Measurements from ENCODE around the gene EPHA8. TPM values are rescaled to one million over a fixed set of nuclear protein-coding genes. Genes with fewer than 3 reads are reported as not detected.

EPHA8 gene
- total RNA-seq, 1 donor from 2014 or later = not detected

- no peak for DNase-seq (ENCODE audit: low read depth, low spot score)
- no peaks in the 10 kb centered on the region for H3K36me3 Mint-ChIP-seq (ENCODE audit: low read depth)
- no peak overlapping the region for H3K27ac Mint-ChIP-seq (ENCODE audit: unreplicated experiment)
- no peaks in the 10 kb centered on the region for H3K9me3 Mint-ChIP-seq
- no peak overlapping the region for H3K4me3 Mint-ChIP-seq
- no peak for TF ChIP-seq CTCF (conservative IDR thresholded peaks at IDR 0.05)
- H3K4me1 Mint-ChIP-seq = no peaks in the 10 kb centered on the region
- H3K27me3 Mint-ChIP-seq (ENCODE audit: low read depth) = peaks cover 12% of the 10 kb centered on the region
Observed at GRCh38 chr1:22585471-22585870, 22.2 kb downstream of the EPHA8 start.

GRCh38 chr1:22586356-22587130, 23.3 kb downstream of the EPHA8 start:
- TF ChIP-seq CTCF (conservative IDR thresholded peaks at IDR 0.05) = no peak
- Mint-ChIP-seq H3K9me3 (no peaks in the 10 kb centered on the region), H3K27ac (ENCODE audit: unreplicated experiment) (no peak overlapping the region), H3K4me3 (no peak overlapping the region), H3K27me3 (ENCODE audit: low read depth) (peaks cover 21% of the 10 kb centered on the region), H3K4me1 (no peaks in the 10 kb centered on the region), H3K36me3 (ENCODE audit: low read depth) (no peaks in the 10 kb centered on the region)
- DNase-seq (ENCODE audit: low read depth, low spot score) = no peak

GRCh38 chr1:22587247-22587646, 24.0 kb downstream of the EPHA8 start:
- no peaks in the 10 kb centered on the region for H3K9me3 Mint-ChIP-seq
- no peak for DNase-seq (ENCODE audit: low read depth, low spot score)
- H3K4me3 Mint-ChIP-seq = no peak overlapping the region
- H3K27me3 Mint-ChIP-seq (ENCODE audit: low read depth) = peaks cover 28% of the 10 kb centered on the region
- no peak overlapping the region for H3K27ac Mint-ChIP-seq (ENCODE audit: unreplicated experiment)
- H3K36me3 Mint-ChIP-seq (ENCODE audit: low read depth) = no peaks in the 10 kb centered on the region
- no peaks in the 10 kb centered on the region for H3K4me1 Mint-ChIP-seq
- no peak for TF ChIP-seq CTCF (conservative IDR thresholded peaks at IDR 0.05)

- no peak overlapping the region for H3K27ac Mint-ChIP-seq (ENCODE audit: unreplicated experiment)
- H3K27me3 Mint-ChIP-seq (ENCODE audit: low read depth) = peaks cover 34% of the 10 kb centered on the region
- no peaks in the 10 kb centered on the region for H3K36me3 Mint-ChIP-seq (ENCODE audit: low read depth)
- DNase-seq (ENCODE audit: low read depth, low spot score) = no peak
- no peaks in the 10 kb centered on the region for H3K4me1 Mint-ChIP-seq
- no peak for TF ChIP-seq CTCF (conservative IDR thresholded peaks at IDR 0.05)
- no peaks in the 10 kb centered on the region for H3K9me3 Mint-ChIP-seq
- no peak overlapping the region for H3K4me3 Mint-ChIP-seq
Observed at GRCh38 chr1:22588899-22589422, 25.7 kb downstream of the EPHA8 start.

- Mint-ChIP-seq H3K27ac (ENCODE audit: unreplicated experiment) (peak overlapping the region; percentile 32), H3K9me3 (no peaks in the 10 kb centered on the region), H3K27me3 (ENCODE audit: low read depth) (peaks cover 38% of the 10 kb centered on the region), H3K4me3 (no peak overlapping the region), H3K36me3 (ENCODE audit: low read depth) (no peaks in the 10 kb centered on the region), H3K4me1 (no peaks in the 10 kb centered on the region)
- DNase-seq (ENCODE audit: low read depth, low spot score) = no peak
- TF ChIP-seq CTCF (conservative IDR thresholded peaks at IDR 0.05) = no peak
Observed at GRCh38 chr1:22591576-22591975, 28.3 kb downstream of the EPHA8 start.

Measured in neural crest cell (in vitro differentiated cells).